Measurements from ENCODE around the gene CCL8. TPM values are rescaled to one million over a fixed set of nuclear protein-coding genes. Genes with fewer than 3 reads are reported as not detected.

CCL8 gene
- total RNA-seq, 1 donor from 2014 or later, result 1.0 TPM

DNA sequence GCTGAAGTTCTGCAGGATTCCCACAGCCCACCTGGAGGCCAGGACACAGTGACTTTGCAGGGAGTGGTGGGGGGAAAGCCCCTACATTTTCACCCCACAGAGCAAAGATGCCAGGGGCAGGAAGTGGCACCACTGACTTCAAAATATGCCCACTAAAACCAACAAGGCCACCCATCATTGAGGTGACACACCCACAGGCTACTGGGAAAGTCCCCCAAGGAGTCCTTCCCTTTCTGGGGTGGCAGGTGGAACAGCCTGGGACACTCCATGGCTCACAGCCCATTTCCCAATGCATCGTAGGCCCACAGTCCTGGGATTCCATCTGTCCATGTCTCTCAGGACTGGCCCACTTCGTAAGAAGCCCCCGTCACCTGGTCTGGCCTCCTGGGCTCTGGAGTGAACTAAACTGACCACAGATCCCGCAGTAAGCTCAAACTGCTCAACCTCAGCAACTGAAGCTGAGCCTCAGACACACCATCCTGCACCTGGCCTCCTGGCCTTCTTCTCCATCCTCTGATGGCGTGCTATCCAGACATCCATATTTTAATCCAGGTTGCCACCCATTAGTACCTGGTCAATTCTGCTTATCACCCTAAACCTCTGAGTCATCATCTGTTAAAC lies 51.3 kb downstream of the CCL8 start:
- peaks cover 0 to 6% (median 0%) of the 10 kb centered on the region in 3 donors for H3K4me1 ChIP-seq (ENCODE audit: control insufficient read depth in 3 of 3, insufficient read depth in 3 of 3, low read length in 3 of 3)
- no peak overlapping the region for H3K4me3 ChIP-seq (ENCODE audit: low read length in 3 of 3)
- no peaks in the 10 kb centered on the region for H3K36me3 ChIP-seq (ENCODE audit: control insufficient read depth in 3 of 3, insufficient read depth in 3 of 3, low read length in 3 of 3)
- peaks cover 4 to 10% (median 6%) of the 10 kb centered on the region in 3 donors for H3K27me3 ChIP-seq (ENCODE audit: control insufficient read depth in 3 of 3, insufficient read depth in 3 of 3, low read length in 3 of 3)
- H3K27ac ChIP-seq (ENCODE audit: low read depth, low read length), result no peak overlapping the region
- no peak overlapping the region for H3K9ac ChIP-seq (ENCODE audit: low read depth in 1 of 3, low read length in 3 of 3)
- H3K9me3 ChIP-seq (ENCODE audit: control insufficient read depth in 3 of 3, low read length in 3 of 3), result no peaks in the 10 kb centered on the region

DNA sequence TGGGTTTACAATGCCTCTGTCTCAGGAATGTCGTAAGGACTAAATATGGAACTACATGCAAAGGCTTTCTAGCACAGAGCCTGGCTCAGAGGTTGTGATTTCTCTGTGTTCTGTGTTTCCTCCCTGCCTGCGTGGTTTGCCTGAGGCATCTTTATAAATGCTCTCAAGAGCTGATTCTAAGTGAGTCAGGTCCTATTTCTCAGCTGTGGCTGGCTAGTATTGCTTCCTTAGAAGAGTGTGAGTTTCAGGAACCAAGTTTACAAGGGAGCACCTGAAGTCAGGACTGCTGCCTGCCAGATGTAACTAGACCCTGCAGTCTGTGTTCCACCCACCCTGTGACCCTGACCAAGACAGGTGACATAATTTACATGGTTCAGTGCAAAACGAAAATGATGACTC lies 51.8 kb downstream of the CCL8 start:
- Histone ChIP-seq H3K36me3 (ENCODE audit: control insufficient read depth in 3 of 3, insufficient read depth in 3 of 3, low read length in 3 of 3) (no peaks in the 10 kb centered on the region), H3K4me3 (ENCODE audit: low read length in 3 of 3) (no peak overlapping the region), H3K4me1 (ENCODE audit: control insufficient read depth in 3 of 3, insufficient read depth in 3 of 3, low read length in 3 of 3) (peaks cover 0 to 6% (median 0%) of the 10 kb centered on the region in 3 donors), H3K9me3 (ENCODE audit: control insufficient read depth in 3 of 3, low read length in 3 of 3) (no peaks in the 10 kb centered on the region), H3K9ac (ENCODE audit: low read depth in 1 of 3, low read length in 3 of 3) (no peak overlapping the region), H3K27me3 (ENCODE audit: control insufficient read depth in 3 of 3, insufficient read depth in 3 of 3, low read length in 3 of 3) (peaks cover 4 to 10% (median 6%) of the 10 kb centered on the region in 3 donors), H3K27ac (ENCODE audit: low read depth, low read length) (no peak overlapping the region)

Other genes starting within 250 kb of the CCL8 start
- 20.4 TPM for gene CCL2, start 64.2 kb upstream of the CCL8 start, total RNA-seq
- not detected for gene CCL7, start 49.2 kb upstream of the CCL8 start, total RNA-seq
- gene CCL11, start 33.7 kb upstream of the CCL8 start, total RNA-seq, result not detected
- gene CCL13, start 37.0 kb downstream of the CCL8 start, total RNA-seq, result 3.7 TPM
- gene CCL1, start 43.8 kb downstream of the CCL8 start, total RNA-seq, result not detected